GM21515 (cell line): ENCODE results near the gene KRTAP21-2.
"Not testable (repeated sequence)": the region's sequence is repeated elsewhere in the genome, so short reads cannot be mapped to it uniquely, and the experiment has no call there.

Experiments
- ATAC-seq: cut with Tn5 transposase; IDR thresholded peaks from one replicate; pipeline ENCODE4 v1.9.1; 2021; ENCODE audit not compliant: unreplicated experiment

The KRTAP21-2 gene

DNA sequence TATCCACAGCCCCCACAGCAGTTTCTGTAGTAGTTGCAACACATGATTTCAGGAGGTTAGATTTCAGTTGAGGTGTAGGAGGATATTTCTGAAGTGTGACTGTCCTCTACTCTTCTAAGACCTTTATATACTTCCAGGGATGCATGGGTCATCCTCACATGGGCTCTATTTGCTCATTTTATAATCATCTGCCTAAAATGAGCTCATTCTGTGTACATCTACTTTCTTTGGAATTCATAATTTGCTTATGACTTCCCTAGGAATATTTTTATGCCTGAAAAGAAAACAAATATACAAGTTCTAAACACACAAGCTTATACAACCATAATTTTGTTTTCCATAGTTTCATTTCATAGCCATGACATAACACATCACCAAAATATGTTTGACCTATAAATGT, at the start of gene KRTAP21-2:
Gene KRTAP21-2 (minus strand): TSS at position 101 of the 400 bp plus-strand sequence. CDS start 57 bp downstream, at position 44.
- no peak for ATAC-seq

DNA sequence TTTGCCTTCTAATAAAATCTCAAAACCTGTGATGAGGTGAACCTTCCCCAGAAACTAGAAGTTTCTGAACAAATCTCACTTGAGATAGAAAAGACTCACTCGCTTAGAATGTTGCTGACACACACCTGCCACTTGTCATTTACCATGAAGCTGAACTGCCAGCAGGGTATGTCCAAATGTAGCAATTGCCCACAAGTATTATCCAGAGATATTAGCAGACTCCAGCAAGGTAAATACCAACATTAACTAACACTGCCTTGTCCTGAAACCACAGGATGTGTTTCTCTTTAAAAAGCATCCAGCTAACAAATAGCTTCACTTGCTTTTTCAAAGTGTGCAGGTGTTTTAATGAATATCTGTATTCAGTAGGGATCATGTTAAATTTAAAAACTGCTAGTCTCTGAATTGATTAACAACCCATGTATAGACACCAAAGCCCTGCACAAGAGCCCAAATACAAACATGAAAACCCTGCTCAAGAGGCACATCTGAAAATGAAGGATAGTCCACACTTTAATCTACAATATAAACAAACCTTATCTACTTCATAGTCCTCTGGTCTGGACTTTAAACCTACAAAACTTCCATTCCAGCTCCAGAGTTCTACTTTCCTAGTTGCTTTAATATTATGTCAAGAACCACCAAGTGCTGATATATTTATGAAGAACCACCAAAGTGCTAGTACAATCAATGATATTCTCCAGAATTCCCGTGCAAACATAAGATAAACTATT, 46.7 kb upstream of the KRTAP21-2 start:
- ATAC-seq = no peak

DNA sequence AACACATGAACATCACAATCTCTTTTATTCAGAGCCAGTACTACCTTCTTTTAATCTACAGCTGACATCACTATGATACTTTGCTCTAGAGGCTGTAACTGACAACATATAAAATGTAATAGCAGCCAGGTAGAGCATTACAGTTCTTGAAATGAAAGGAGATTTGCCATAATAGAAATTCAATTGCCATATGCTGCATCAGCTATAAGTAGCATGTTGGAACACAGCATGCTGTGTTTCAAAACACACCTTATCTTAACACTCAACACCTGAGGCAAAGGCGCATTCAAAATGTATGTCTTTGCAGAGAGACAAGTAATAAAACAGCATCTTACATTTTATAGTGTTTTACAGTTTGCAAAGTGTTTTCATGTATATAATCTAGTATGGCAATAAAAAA, 32.2 kb upstream of the KRTAP21-2 start:
- no peak for ATAC-seq

DNA sequence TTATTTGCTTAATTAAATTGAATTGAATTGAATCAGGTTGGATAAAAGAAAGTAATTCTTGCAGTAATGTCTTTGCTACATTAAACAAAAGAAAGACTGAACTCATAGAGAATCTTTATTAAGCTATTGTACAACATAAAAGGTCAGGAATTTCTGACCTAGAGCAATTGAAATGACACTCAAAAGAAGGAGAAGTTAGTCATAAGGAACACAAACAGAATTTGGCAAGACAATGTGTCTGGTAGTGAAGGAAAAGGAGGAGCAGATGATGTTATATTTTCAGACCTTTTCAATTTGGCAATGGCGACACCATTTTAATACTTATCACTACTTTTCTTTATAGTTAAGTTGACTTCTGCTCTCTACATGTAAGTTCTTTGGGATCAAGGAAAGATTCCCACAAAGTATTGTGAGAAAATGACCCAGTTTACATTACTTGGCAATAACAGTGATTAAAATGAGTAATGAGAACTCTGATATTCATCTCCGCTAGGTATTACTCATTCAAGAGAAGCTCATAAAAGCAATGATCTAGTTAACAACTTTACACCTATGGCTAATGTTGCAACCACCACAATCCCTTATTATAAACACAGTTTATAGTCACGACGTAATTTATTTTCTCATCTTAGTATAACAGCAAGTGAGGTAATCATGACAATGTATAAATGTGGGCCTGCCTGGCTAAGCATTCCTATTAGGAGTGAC, 22.8 kb upstream of the KRTAP21-2 start:
- no peak for ATAC-seq

DNA sequence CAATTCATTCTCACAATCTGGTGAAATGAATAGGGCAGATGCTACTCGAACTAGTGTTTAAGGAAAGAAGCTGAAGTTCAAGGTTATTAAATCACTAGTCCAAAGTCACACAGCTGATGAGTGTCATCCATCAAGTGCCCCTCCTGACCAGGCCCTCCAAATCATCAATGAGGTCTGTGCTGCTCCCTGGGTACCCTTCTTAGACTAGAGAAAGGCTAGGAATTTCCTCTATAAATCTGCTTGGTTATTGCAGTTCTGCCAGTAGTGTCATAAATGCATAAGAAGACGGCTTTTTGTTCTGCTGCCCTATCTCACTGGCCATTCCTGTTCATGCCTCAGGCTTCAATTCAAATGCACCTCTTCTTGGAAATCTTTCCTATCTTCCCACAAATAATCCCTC, 13.7 kb upstream of the KRTAP21-2 start:
- ATAC-seq = no peak

DNA sequence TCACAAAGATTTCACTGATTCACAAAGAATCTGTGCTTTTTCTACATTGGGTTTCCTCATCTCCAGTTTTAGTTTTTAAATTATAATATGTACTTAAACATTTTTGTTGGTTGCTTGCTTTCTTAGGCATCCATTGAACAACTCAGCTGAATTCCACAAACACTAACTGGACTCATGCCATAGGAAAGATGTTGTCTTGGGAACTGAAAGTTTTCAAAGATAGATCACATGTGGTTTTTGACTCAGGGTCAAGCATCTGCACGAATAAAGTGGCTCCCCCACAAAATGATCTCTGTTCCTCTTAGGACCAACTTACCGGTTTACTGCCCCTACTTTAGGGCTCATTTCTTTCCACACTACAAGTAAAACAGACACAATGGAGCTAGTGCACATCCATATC, 11.2 kb upstream of the KRTAP21-2 start:
- ATAC-seq = no peak

DNA sequence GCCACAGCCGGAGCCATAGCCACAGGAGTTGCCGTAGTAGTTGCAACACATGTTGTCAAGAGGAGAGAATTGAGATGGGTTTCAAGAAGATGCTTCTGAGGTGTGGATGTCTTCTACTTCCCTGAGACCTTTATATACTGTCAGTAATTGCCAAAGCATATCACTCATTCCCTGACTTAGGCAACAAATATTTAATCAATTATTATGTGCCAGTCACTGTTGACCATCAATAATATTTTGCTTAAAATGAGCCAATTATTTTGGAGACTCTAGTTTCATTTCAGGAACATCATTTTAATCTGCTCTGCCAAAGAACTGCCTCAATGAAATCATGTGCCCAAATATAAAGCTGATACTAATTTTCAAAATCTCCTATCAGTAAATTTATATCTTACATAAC, 8.3 kb upstream of the KRTAP21-2 start, which contains the start of gene KRTAP21-1:
Gene KRTAP21-1 (minus strand): TSS at position 101 of the 400 bp plus-strand sequence. CDS start 50 bp downstream, at position 51.
- ATAC-seq = not testable (repeated sequence)

DNA sequence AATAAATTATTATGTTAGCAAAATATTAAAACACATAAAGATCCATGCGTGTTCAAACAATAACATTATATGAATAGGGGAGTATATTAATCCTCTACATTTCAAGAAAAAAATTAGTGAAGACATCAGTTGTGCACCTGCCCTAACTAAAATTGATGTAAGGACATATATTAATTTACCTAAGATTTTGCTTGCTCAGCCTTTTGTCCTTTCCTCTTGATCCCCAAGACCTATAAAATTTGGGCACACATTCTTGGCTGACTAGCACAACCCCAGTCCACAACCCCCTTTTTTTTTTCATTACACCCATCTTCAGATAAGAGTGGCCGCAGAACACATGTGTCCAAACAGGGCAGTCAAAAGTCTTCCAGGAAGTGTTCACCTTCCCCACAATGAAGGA, 6.6 kb downstream of the KRTAP21-2 start:
- ATAC-seq = no peak

DNA sequence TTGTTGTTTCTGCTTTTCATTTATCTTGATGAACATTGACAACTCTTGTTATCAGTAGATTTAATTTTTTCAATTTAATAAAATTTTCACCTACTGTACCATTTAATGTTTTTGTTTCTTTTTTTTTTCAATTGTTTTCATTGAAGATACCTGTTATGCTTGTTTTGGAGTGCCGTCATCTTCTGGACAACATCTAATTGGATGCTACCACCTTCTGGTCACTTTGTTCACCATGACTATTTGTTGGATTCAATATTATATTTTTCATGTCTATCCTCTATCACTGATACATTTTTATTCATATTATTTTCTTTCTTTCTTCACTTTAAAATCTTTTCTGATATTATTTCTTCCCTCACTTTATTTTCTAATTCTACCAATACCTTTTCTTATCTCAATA, 14.0 kb downstream of the KRTAP21-2 start:
- no peak for ATAC-seq

DNA sequence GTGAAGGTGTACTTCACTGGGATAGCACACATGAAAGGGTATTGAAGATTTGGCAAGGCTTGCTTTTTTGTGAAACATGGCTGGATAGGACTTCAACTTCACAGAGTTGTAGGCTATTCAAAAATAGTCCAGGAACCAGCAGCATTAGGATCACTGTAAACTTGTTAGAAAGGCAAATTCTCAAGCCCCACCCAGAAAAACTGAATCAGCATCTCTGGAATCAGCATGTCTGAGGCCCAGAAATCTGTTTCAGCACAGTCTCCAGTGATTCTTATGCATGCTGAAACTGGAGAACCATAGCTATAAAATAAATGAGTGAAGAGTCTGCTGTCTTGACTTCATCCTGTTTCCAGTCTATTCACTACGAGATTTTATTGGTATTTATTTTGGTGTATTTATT, 20.3 kb downstream of the KRTAP21-2 start:
- no peak for ATAC-seq

DNA sequence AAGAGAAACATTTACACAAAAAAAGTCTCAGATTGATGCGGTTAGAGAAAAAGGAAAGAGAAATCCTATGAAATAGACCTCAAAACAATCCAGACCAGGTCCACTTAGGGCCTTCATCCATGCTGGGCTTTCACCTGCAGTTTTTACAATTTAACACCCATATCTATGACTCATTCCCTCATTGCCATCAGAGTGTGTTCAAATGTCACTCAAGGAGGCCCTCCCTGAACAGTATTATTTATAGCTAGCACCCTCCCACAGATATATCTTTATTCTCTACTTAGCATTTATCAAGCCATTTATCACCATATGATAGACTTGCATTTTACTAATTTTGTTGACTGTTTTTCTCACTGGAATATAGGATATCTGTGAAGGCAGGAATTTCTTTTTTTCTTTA, 27.7 kb downstream of the KRTAP21-2 start:
- ATAC-seq = no peak

DNA sequence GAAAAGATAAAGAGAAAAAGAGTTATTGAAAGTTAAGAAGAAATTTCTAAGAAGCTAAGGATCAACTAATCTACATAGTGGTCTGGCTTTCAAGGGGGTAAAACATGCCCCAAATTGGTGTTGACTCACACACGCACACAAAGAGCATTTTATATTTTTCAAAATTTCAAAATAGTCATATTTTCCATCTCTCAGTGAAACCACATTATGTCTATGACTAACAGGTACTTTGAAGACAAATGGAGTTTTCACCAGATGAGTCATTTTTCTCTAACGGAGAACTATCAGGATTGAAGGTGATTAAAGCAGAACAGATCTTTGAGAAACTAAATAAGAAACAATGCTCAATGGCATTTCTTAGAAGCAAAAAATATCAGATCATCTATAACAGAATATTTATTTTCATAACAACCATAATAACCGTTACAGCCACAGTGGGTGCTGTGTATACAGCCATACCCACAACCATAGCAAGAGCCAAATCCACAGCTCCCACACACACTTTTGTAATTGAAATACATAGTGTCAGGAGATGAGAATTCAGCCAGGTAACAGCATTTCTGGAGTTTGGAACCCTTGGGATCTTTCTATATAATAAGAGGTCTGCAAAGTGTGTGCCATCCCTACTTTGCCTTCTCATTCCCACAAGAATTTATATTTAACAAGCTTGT, 28.7 kb downstream of the KRTAP21-2 start, which contains the start of gene KRTAP21-3:
Gene KRTAP21-3 (minus strand): TSS at position 539 of the 671 bp plus-strand sequence. CDS start 18 bp downstream, at position 521.
- ATAC-seq = no peak

DNA sequence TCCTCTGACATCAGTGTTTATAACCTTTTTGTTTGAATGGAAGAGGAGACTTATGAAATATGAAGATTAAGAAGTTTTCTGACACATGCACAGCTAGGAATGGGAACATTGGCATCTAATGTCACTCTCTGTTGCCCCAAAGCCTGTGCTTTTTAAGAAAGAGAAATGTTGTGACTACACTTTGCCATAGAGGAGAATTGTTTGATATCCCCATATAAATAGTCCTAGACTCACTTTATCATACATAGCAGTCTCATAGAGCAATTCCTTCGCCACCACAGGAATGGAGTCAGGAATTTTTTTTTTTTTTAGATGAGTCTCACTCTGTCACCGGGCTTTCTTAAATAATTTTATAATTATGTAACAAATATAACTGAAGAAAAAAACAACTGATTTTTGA, 30.0 kb downstream of the KRTAP21-2 start:
- ATAC-seq = no peak

DNA sequence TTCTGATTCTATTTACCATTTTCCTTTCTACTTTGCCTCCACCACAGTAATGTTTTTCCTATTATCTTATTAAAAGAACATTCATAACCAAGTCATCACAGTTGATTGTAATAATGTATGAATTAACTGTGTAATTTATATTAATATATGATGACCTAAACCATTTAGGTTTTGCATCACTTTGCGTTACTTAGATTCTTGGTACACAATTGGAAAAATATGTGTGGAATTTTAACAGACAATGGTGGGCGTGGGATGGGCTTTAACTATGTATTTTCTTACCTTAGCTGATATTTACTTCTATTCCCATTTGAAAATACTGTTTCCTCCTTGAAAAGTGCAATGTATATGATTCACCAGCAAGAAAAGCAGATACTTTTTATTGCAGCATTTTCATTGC, 32.1 kb downstream of the KRTAP21-2 start:
- no peak for ATAC-seq

DNA sequence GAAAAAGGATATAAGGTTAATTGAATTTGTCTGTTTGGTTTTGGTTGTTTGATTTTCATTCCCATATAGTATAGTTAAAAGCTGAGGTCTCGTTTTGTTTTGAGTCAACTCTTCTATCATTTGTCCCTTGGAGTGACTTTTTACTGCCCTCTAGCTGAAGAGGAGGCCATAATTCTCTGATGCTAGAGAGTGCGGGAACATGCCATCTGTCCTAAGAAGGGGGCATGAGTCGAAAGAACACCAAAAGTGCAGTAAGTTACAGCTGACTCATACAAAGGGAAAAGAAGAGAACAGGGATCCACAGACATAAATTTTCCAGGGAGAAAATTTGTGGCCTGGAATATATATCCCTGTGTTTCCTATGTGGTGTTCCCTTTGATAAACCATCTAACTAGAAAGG, 32.6 kb downstream of the KRTAP21-2 start:
- no peak for ATAC-seq

DNA sequence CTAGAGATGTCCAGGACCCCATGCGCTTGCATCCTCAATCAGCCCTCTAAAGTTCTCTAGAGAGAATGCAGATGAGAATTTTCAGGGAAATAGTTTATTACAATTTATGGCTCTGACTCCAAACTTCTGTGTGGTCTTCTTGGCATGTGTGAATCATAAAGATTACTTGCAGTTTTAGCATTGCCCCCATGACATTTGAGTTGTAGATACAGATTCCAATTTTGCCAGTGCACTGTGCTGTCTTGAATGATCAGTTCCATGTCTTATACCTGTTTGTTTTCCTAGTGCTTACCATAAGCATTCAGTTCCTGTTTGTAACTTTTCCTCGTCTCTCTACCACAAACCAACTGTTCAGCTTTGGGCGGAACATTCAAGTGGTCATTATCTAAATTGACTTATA, 33.3 kb downstream of the KRTAP21-2 start:
- ATAC-seq = no peak

DNA sequence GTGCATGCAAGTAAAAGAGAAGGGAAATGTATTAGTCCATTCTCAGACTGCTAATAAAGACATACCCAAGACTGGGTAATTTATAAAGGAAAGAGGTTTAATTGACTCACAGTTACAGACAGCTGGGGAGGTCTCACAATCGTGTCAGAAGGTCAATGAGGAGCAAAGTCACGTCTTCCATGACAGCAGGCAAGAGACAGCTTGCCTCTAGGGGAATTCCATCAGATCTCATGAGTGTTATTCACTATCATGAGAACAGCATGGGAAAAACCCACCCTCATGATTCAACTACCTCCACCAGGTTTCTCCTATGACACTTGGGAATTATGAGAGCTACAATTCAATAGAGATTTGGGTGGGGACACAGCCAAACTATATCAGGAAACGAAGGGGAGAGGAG, 36.6 kb downstream of the KRTAP21-2 start:
- ATAC-seq = no peak

DNA sequence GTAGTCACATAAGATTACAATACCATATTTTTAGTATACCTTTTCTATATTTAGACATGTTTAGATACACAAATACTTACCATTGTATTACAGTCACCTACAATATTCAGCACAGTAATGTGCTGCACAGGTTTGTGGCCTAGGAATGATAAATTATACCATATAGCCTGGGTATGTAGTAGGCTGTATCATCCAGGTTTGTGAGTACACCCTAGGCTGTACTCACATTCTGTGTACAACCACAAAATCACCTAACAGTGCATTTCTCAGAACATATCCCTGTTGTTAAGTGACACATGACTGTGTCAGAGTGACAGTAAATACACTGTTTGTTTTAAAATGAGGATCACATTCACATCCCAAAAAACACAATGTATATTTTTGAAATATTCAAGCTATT, 39.6 kb downstream of the KRTAP21-2 start:
- no peak for ATAC-seq
